K562 treated with DMSO at 1 percent for 12 hours (cell line): ENCODE results near the gene CELA2A. TPM values are rescaled to one million over a fixed set of nuclear protein-coding genes. Genes with fewer than 3 reads are reported as not detected.

ENCODE experiments used
- total RNA-seq: library from RNA; unstranded; fragments of 300-600 nt; gene quantifications from 2 replicates; pipeline ENCODE4 v1.2.3, GENCODE V29; 2022; ENCODE audit not compliant: insufficient read depth

Gene CELA2A
- total RNA-seq, result not detected in 2 replicates

DNA sequence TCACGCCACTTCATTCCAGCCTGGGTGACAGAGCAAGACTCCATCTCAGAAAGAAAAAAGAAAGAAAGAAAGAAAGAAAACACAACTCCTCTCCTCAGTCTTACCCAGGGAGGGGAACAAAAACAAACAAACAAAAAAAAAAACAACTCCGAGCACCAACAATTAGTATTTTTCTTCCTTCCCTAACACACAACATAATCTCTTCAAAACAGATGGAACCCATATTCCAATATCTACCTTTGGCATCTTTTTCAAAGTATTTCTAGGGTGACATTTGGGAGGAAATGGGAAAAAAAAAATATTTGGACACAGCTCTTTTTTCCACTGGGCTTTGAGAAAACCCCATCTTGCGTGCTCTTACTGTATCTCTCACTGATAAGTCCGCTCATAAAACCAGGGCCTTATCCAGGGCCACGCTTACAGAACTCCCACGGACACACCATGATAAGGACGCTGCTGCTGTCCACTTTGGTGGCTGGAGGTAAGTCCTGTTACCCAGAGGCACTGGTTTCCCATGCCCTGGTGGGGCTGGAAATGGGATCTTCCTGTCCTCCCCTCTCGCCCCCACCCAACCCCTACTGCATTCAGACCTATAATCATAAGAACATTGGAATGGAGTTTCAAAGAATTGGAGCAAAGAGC is at the start of gene CELA2A:
Gene CELA2A (plus strand): TSS at position 420 of the 642 bp plus-strand sequence. CDS start 22 bp downstream, at position 442.

DNA sequence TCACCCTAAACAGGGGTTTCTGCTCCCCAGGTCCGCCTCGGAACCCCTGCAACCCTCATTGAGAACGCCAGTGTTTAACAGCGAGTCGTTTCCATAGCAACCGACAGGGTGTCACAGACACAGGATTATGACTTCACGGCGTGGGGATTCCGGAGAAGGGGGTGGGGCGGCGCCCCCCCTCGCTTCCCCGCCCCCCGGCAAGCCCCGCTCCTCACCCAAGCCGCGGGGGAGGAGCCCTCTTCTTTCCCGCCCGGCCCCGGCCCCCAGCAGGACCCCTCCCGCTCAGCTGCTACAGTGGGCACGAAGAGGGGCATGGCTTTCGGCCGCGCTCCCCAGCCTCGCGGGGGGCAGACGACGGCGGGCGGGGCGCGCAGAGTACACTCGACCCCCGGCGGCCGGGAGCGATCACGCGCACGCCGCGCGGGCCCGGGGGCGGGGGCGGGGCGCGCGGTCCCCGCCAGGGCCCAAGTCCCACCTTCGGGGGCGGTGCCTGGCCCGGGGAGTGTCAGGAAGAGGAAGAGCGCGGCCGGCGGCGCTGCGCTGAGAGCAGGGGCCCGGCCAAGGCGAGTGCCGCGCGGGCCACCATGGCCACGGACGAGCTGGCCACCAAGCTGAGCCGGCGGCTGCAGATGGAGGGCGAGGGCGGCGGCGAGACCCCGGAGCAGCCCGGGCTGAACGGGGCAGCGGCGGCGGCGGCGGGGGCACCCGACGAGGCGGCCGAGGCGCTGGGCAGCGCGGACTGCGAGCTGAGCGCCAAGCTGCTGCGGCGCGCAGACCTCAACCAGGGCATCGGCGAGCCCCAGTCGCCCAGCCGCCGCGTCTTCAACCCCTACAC is 46.9 kb upstream of the CELA2A start, which contains the start of gene EFHD2:
Gene EFHD2 (plus strand): TSS at position 501 of the 835 bp plus-strand sequence. CDS start 84 bp downstream, at position 585.

DNA sequence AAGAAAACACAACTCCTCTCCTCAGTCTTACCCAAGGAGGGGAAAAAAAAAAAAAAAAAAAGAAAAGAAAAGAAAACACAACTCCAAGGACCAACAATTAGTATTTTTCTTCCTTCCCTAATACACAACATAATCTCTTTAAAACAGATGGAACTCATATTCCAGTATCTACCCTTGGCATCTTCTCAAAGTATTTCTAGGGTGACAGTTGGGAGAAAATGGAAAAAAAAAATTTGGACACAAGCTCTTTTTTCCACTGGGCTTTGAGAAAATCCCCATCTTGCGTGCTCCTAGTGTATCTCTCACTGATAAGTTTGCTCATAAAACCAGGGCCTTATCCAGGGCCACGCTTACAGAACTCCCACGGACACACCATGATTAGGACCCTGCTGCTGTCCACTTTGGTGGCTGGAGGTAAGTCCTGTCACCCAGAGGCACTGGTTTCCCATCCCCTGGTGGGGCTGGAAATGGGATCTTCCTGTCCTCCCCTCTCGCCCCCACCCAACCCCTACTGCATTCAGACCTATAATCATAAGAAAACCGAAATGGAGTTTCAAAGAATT is 19.3 kb downstream of the CELA2A start, which contains the start of gene CELA2B:
Gene CELA2B (plus strand): TSS at position 353 of the 563 bp plus-strand sequence. CDS start 22 bp downstream, at position 375.

Other genes with a start within 250 kb of the CELA2A start
- 4.5 and 22.2 TPM in 2 replicates for gene FHAD1, start 209.5 kb upstream of the CELA2A start, total RNA-seq
- 65.3 and 67.0 TPM in 2 replicates for gene EFHD2, start 46.8 kb upstream of the CELA2A start, total RNA-seq
- not detected in 2 replicates for gene CTRC, start 18.3 kb upstream of the CELA2A start, total RNA-seq
- gene CELA2B, start 19.4 kb downstream of the CELA2A start, total RNA-seq, result not detected in 2 replicates
- gene CASP9, start 67.5 kb downstream of the CELA2A start, total RNA-seq, result 29.5 and 41.0 TPM in 2 replicates
- 1.7 and 10.0 TPM in 2 replicates for gene DNAJC16, start 70.1 kb downstream of the CELA2A start, total RNA-seq
- not detected in 2 replicates for gene AGMAT, start 128.3 kb downstream of the CELA2A start, total RNA-seq
- 2.8 and 16.8 TPM in 2 replicates for gene DDI2, start 160.7 kb downstream of the CELA2A start, total RNA-seq
- 54.4 and 81.6 TPM in 2 replicates for gene PLEKHM2, start 227.6 kb downstream of the CELA2A start, total RNA-seq